ENCODE measurements around the gene FARP2.
A peak's percentile ranks its signal among the peaks of the same experiment; 100 is the strongest.

FARP2 gene

DNA sequence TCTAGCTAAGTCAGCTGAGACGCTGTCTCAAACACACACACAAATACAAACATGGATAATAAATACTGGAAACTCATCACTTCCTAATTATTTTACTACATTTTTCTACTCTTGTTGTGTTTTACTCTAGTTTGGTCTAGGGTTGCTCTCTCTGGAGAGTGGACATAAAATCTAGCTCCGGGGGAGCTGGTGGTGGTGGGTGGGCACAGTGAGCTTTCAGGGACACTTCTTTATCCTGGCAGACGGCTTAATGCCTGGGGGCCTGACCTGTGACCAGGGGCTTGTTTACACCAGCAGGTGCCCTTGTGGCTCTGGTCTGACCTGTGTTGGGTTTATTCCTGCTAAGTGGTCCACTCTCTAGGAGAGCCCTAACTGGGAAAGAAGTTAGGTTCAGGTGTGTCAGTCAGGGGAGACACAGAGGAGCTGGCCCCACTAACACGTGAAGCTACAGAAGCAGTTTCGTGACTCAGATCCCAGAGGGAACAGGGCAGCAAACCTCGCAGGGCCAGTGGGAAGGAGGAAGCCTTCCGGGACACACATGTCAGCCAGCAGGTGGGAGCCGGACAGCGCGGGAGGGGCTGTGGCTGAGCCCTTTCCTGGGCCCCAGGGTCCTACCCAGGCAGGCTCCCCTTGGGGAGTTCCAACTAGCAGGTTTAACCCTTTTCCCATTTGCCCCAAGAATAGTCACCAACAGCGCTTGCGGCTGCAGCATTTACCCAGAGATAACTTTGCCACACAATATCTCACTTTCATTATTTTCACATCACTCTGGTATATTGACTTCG, 180.0 kb downstream of the FARP2 start:
- no peak for DNase-seq

DNA sequence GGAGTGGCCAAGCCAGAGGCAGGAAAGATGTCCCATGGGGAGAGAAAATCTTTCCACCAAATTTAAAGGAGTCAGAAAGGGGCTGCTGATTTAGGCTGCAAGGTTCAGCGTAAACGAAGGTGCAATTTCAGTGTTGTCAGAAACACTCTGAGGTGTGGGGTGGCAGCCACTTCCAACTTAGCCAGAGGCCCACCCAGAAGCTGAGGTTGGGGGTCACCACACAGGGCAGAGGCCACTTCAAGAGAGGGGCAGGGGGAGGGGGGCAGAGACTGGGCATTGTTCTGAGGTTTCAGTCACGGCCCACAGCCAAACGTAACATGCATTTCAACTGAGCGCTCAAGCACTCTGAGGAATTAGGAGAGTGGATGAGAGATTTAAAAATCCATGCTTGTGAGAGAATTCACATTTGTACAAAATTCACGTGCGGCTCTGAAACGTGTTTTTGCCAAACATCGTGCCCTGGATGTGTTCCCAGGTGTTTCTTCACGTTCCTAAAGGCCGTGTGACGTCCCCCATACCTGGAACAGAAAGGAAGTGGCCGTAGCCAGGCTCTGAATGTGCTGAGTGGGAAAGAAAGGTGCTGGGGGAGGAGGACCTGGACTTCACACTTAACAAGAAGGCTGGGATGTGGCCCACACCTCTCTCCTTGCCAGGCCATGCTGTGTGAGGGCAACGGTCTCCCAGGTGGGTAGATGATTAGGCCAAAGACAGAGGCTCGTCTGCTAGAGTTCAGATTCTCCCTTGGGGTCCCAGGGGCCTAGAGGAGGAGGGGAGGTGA, 182.9 kb downstream of the FARP2 start:
- no peak for DNase-seq

DNA sequence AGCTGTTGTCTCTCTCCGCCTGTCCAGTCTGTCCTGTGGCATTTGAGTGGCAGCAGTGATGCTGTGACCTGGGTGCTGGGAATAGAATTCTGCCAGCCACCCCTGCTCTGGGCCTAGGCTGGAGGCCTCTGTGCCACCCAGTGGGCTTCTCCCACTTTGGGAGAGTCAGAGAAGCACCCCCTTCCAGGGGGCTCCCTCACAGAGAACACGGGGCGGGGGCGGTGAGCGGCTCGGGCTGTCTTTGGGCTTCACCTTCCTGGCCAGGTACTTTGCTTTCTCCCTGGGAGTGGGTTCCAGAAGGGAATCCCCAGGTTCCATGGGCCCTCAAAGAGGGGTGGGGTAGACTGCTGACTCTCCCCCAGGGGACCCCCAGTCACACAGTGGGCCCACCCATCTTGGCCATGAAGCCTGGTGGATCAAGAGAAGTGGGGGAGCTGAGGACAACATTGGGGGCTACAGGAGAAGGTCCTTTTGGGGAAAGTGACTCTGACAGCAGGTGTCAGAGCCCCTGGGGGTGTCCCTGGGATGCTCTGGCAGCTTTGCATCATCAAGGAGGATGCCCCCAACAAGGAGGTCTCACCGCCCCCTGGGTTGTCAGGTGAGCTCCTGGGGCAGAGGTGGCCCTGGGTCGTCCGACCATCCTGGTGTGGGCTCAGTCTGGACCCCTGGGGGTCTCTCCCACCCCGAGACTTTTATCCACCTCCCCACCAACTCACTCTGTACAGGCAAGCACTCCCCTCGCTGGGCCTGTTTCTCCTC, 183.7 kb downstream of the FARP2 start:
- DNase-seq = no peak

DNA sequence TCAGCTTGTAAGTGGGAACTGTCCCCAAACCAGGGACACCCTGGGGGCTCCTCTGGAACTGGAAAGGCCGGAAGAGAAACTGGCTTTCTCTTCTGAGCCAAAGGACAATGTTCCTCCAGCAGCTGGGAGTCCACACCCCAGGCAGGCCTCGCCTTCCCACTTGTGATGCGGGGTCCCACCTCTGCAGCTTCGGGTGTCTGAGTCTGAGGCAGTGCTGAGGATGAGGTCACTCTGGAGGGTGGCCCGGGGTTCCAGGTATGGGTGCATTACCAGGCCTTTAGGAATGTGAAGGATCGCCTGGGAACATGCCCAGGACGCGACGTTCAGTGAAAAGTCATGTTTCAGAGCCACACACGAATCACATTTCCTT, 184.3 kb downstream of the FARP2 start:
- no peak for DNase-seq

DNA sequence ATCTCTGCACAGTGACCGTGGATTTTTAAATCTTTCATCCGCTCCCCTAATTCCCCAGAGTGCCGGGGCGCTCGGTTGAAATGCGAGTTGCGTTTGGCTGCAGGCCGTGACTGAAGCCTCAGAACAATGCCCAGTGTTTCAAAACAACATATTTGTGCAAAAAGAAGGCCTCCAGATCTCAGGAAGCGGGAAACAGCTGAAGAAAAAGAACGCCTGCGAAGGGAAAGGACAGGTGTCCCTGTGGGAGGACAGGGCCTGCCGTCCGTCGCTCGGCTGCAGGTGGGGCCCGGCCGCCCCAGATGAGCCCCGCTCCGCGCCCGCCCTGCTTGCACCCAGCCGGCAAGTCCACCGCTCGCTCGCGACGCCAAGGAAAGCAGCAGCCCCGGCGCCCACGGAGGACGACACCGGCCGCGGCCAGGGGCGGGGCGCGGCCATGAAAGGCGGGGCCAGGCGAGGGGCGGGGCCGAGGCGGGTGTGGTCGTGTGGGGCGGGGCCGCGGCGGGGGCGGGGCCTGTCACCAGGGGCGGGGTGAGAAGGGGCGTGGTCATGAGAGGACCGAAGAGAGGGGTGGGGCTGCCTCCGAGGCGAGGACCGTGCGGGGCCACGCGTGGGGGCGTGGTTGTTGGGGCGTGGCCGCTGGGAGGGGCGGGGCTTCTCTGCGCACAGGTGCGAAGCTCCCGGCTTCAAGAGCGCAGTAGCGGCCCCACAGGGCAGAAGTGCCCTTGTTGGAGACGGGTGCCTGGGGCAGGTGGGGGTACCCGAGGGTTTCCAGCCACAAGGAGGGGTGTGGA, 184.9 kb downstream of the FARP2 start:
- DNase-seq = peak; percentile 49

DNA sequence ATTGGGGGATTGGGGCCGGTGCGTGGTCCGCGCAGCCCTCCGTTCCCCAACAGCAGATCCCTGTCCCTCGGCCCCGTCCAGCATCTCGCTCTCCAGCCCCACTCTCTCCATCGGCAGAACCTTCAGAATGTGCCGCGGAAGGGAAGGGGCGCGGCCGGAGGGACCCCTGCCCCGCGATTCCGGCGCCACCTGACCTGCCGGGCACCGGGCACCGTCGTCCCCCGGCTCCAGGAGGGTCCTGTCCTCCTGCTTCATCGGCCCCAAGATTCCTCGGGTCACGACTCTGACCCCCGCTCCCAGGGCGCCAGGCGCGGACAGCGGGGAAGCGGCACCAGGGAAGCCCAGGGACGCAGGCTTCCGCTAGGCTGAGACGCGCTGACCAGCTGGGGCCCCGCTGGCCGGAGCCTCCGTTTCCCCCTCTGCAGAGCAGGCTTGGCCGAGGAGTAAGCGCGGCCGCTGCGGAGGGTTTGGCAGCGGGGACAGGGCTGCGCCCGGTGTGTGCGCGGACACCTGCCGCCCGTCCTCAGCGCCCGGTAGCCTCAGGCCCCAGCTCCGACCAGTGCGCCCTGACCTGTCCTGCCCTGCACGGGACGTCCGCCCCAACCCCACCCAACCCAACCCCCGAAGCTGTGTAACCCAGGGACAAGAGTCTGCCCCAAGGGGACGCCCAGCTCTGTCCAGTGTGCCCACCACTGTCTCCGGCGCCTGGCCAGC, 185.6 kb downstream of the FARP2 start:
- no peak for DNase-seq

DNA sequence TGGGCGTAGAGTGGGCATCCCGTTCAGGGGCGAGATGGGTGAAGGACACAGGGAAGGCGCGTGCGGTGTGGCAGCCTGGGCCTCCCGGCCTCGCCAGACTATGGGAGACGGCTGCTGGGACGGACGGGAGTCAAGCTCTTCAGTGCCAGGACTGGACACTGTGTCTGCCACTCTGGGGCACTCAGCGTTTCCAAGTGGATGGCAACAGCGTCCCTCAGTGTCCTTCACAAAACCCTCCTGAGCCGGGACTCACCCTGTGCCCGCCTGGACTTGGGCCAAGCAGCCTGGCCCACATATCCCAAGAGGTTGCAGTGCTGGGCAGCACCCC, 186.2 kb downstream of the FARP2 start:
- DNase-seq = no peak

Data from T-helper 9 cell (primary cell).